HCT116 (cell line): ENCODE measurements around the gene ZNRF4.

Experiments used
- RAD21 ChIP-seq: IDR thresholded peaks from 2 replicates; pipeline ENCODE4 v1.6.1; 2012; ENCODE audit warnings: low read depth, mild to moderate bottlenecking
- TF ChIP-seq, protein P1 (sequence below), 3 experiments: fragments of 200-600 bp in 1 of 3; sonication (generic) in 1 of 3; IDR thresholded peaks in 2 of 3; conservative IDR thresholded peaks in 1 of 3; 2 replicates each; pipeline ENCODE4 v1.5.1; 2012 to 2017; ENCODE audit warnings: low read depth in 2 of 3, low read length in 2 of 3, antibody characterized with exemption in 1 of 3, borderline replicate concordance in 1 of 3, control low read depth in 1 of 3, mild to moderate bottlenecking in 1 of 3, mixed read lengths in 1 of 3, mixed run types in 1 of 3, moderate library complexity in 1 of 3; ENCODE audit not compliant: insufficient read depth in 1 of 3
- TF ChIP-seq, protein P2 (sequence below): IDR thresholded peaks from 2 replicates; pipeline ENCODE4 v1.6.1; 2012; ENCODE audit warnings: low read depth

DNA sequence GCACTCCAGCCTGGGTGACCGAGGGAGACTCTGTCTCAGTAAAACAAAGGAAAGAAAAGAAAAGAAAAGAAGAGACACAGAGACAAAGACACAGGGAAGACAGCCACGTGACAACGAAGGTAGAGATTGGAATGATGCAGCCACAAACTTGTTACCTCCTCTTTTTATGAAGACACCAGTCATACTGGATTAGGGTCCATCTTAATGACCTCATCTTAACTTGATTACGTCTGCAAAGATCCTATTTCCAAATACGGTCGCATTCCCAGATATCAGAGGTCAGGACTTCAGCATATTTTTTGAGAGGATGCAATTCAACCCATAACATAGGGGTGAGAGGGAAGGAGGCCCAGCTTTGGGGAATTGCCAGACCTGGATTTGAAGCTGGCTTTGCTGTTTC is 4.1 kb downstream of the ZNRF4 start:
- TF ChIP-seq RAD21 = no peak
- TF ChIP-seq, protein P1, sequence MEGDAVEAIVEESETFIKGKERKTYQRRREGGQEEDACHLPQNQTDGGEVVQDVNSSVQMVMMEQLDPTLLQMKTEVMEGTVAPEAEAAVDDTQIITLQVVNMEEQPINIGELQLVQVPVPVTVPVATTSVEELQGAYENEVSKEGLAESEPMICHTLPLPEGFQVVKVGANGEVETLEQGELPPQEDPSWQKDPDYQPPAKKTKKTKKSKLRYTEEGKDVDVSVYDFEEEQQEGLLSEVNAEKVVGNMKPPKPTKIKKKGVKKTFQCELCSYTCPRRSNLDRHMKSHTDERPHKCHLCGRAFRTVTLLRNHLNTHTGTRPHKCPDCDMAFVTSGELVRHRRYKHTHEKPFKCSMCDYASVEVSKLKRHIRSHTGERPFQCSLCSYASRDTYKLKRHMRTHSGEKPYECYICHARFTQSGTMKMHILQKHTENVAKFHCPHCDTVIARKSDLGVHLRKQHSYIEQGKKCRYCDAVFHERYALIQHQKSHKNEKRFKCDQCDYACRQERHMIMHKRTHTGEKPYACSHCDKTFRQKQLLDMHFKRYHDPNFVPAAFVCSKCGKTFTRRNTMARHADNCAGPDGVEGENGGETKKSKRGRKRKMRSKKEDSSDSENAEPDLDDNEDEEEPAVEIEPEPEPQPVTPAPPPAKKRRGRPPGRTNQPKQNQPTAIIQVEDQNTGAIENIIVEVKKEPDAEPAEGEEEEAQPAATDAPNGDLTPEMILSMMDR (IDR thresholded peaks at IDR 0.05 in 2 of 3, conservative IDR thresholded peaks at IDR 0.05 in 1 of 3; ENCODE audit: borderline replicate concordance in 1 of 3, insufficient read depth in 1 of 3, low read depth in 2 of 3, low read length in 2 of 3) = no peak
- TF ChIP-seq, protein P2, sequence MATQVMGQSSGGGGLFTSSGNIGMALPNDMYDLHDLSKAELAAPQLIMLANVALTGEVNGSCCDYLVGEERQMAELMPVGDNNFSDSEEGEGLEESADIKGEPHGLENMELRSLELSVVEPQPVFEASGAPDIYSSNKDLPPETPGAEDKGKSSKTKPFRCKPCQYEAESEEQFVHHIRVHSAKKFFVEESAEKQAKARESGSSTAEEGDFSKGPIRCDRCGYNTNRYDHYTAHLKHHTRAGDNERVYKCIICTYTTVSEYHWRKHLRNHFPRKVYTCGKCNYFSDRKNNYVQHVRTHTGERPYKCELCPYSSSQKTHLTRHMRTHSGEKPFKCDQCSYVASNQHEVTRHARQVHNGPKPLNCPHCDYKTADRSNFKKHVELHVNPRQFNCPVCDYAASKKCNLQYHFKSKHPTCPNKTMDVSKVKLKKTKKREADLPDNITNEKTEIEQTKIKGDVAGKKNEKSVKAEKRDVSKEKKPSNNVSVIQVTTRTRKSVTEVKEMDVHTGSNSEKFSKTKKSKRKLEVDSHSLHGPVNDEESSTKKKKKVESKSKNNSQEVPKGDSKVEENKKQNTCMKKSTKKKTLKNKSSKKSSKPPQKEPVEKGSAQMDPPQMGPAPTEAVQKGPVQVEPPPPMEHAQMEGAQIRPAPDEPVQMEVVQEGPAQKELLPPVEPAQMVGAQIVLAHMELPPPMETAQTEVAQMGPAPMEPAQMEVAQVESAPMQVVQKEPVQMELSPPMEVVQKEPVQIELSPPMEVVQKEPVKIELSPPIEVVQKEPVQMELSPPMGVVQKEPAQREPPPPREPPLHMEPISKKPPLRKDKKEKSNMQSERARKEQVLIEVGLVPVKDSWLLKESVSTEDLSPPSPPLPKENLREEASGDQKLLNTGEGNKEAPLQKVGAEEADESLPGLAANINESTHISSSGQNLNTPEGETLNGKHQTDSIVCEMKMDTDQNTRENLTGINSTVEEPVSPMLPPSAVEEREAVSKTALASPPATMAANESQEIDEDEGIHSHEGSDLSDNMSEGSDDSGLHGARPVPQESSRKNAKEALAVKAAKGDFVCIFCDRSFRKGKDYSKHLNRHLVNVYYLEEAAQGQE = no peak
